HG03565 (cell line): ENCODE results near the gene RASGRF2.
A peak's percentile ranks its signal among the peaks of the same experiment; 100 is the strongest.

ENCODE experiments used
- ATAC-seq: cut with Tn5 transposase; IDR thresholded peaks from one replicate; pipeline ENCODE4 v1.9.1; 2021; ENCODE audit warnings: mild to moderate bottlenecking, moderate library complexity; ENCODE audit not compliant: unreplicated experiment

RASGRF2 gene

GRCh38 chr5:81166430-81166829 lies 206.3 kb downstream of the RASGRF2 start:
- ATAC-seq = no peak

GRCh38 chr5:81167078-81167477 lies 206.9 kb downstream of the RASGRF2 start:
- no peak for ATAC-seq

- ATAC-seq = no peak
Observed at GRCh38 chr5:81167544-81167943, 207.4 kb downstream of the RASGRF2 start.

GRCh38 chr5:81169924-81170323 lies 209.8 kb downstream of the RASGRF2 start:
- ATAC-seq = no peak

GRCh38 chr5:81171769-81172168 lies 211.6 kb downstream of the RASGRF2 start:
- ATAC-seq = no peak

- no peak for ATAC-seq
Observed at GRCh38 chr5:81172710-81173109, 212.5 kb downstream of the RASGRF2 start.

GRCh38 chr5:81177061-81177460 lies 216.9 kb downstream of the RASGRF2 start:
- ATAC-seq = no peak

- ATAC-seq = no peak
Observed at GRCh38 chr5:81179959-81180358, 219.8 kb downstream of the RASGRF2 start.

GRCh38 chr5:81180780-81181460 lies 220.8 kb downstream of the RASGRF2 start:
- ATAC-seq = no peak

- no peak for ATAC-seq
Observed at GRCh38 chr5:81181576-81182316, 221.6 kb downstream of the RASGRF2 start.

- ATAC-seq = no peak
Observed at GRCh38 chr5:81182396-81183390, 222.5 kb downstream of the RASGRF2 start.

GRCh38 chr5:81183811-81184748 lies 223.9 kb downstream of the RASGRF2 start:
- ATAC-seq = no peak

- no peak for ATAC-seq
Observed at GRCh38 chr5:81184749-81185110, 224.6 kb downstream of the RASGRF2 start.

- ATAC-seq = no peak
Observed at GRCh38 chr5:81187885-81188284, 227.7 kb downstream of the RASGRF2 start.

GRCh38 chr5:81188962-81189361 lies 228.8 kb downstream of the RASGRF2 start:
- ATAC-seq = no peak

- ATAC-seq = no peak
Observed at GRCh38 chr5:81189875-81190498, 229.8 kb downstream of the RASGRF2 start.

- no peak for ATAC-seq
Observed at GRCh38 chr5:81191726-81192372, 231.7 kb downstream of the RASGRF2 start.

GRCh38 chr5:81192373-81192750 lies 232.2 kb downstream of the RASGRF2 start:
- no peak for ATAC-seq

- ATAC-seq = peak; percentile 69
Observed at GRCh38 chr5:81194633-81195334, 234.6 kb downstream of the RASGRF2 start.
